Lung (tissue), 12 donors: ENCODE results near the gene TLE3. TPM values are rescaled to one million over a fixed set of nuclear protein-coding genes. Genes with fewer than 3 reads are reported as not detected.

Experiments
- ATAC-seq: fragments of 200-7000 bp; cut with Tn5 transposase; one replicate; pipeline ENCODE4 v1.9.1; 2020; ENCODE audit warnings: moderate number of reproducible peaks; ENCODE audit not compliant: insufficient read depth, low FRiP score
- DNase-seq, 3 donors: peaks; one replicate each; pipeline ENCODE4 v3.0.0-alpha.2; 2013 to 2017
- H3K27ac ChIP-seq, 2 donors: one replicate each; pipeline ENCODE4 v1.5.1; 2013; ENCODE audit warnings: mild to moderate bottlenecking in 2 of 2, moderate library complexity in 2 of 2, control low read depth in 1 of 2, inconsistent platforms in 1 of 2, low read depth in 1 of 2, low read length in 1 of 2
- H3K27me3 ChIP-seq, 3 donors: one replicate each; pipeline ENCODE4 v1.5.1; 2013; ENCODE audit warnings: low read length in 2 of 3; ENCODE audit not compliant: control insufficient read depth in 3 of 3, insufficient read depth in 3 of 3
- H3K36me3 ChIP-seq, 4 donors: one replicate each; pipeline ENCODE4 v1.5.1; 2013; ENCODE audit warnings: low read length in 4 of 4, mild to moderate bottlenecking in 1 of 4, moderate library complexity in 1 of 4; ENCODE audit not compliant: control insufficient read depth in 4 of 4, insufficient read depth in 4 of 4
- H3K4me1 ChIP-seq, 5 donors: one replicate each; pipeline ENCODE4 v1.5.1; 2013; ENCODE audit warnings: low read length in 5 of 5, mild to moderate bottlenecking in 2 of 5, moderate library complexity in 1 of 5; ENCODE audit not compliant: control insufficient read depth in 5 of 5, insufficient read depth in 5 of 5
- H3K4me3 ChIP-seq: one replicate; pipeline ENCODE4 v1.5.1; 2013; ENCODE audit warnings: mild to moderate bottlenecking, control low read depth, moderate library complexity
- H3K9ac ChIP-seq, 2 donors: one replicate each; pipeline ENCODE4 v1.5.1; 2013; ENCODE audit warnings: low read length in 2 of 2, control low read depth in 1 of 2; ENCODE audit not compliant: insufficient read depth in 1 of 2
- H3K9me3 ChIP-seq, 4 donors: one replicate each; pipeline ENCODE4 v1.5.1; 2013; ENCODE audit warnings: low read length in 3 of 4, mild to moderate bottlenecking in 1 of 4, moderate library complexity in 1 of 4; ENCODE audit not compliant: control insufficient read depth in 4 of 4, insufficient read depth in 3 of 4
- WGBS, 2 donors: extraction: QIAGEN DNeasy Blood & Tissue Kit; methylation state at CpG; one replicate each; pipeline ENCODE4 v1.1.7; 2013; 5-methylcytosine and 5-hydroxymethylcytosine counted together
- polyA plus RNA-seq, 2 donors: library from polyadenylated mRNA; stranded (reverse); fragments of 200-250 nt; gene quantifications; one replicate each; pipeline ENCODE4 v1.2.1, GENCODE V29; 2013
- total RNA-seq, 2 donors: library from RNA; depleted of rRNA in 1 of 2; stranded (reverse); fragments of >200 nt in 1 of 2; gene quantifications; one replicate each; pipeline ENCODE4 v1.2.1, GENCODE V29; 2014 to 2021
- TF ChIP-seq, protein P1 (sequence below): IDR thresholded peaks from 2 replicates; pipeline ENCODE4 v1.5.1; 2012; ENCODE audit warnings: mild to moderate bottlenecking; ENCODE audit errors: control extremely low read depth, extremely low read depth
- donor health status: control.
- donor health status: control.
- donor health status: Bipolar disorder and iron deficiency.
- donor health status: healthy.
- donor health status: DM: yes; HTN: yes; CAD: no.

TLE3 gene
- total and polyA plus RNA-seq, 4 donors = 22.7 to 77.3 (median 73.3) TPM

DNA sequence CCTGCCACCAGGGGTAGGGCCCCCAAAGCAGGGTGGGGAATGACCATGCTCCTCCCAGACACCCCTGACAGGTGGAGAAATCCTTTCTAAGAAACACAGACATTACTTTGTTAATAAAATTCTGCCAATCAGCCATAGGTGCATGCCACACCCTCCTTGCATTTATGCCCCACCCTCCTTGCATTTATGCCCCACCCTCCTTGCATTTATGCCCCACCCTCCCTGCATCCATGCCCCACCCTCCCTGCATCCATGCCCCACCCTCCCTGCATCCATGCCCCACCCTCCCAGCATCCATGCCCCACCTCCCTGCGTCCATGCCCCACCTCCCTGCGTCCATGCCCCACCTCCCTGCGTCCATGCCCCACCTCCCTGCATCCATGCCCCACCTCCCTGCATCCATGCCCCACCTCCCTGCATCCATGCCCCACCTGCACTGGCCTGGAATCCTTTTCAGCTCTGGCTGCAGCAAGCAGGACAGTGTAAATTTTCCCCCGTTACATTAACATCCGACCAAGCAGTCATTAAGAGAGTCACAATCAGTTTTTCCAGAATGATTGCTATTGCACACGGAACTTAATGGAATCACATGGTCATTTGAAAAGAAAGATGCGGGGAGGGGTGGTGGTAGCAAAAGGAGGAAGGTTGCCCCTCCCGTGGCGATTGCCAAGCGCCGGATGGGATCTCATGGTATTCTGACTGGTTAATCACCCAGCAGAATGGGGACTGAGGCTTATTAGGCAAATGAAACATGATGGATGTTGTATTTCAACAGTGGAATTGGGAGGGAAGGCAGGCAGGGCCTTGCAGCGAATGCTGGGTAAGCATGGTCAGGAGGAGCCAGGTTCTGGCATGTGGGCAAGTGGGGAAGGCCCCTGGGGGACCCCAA lies 91.2 kb downstream of the TLE3 start:
- DNase-seq (no peak), ATAC-seq (no peak)
- Histone ChIP-seq H3K4me1 (no peaks in the 10 kb centered on the region), H3K36me3 (no peaks in the 10 kb centered on the region), H3K27me3 (peaks cover 0 to 2% (median 0%) of the 10 kb centered on the region in 3 donors), H3K27ac (no peak overlapping the region), H3K9ac (no peak overlapping the region), H3K9me3 (peaks cover 0 to 11% (median 4%) of the 10 kb centered on the region in 4 donors), H3K4me3 (no peak overlapping the region)
- 90% methylated on average over 12 of the region's 12 CpGs for WGBS, 2 donors
- TF ChIP-seq, protein P1, sequence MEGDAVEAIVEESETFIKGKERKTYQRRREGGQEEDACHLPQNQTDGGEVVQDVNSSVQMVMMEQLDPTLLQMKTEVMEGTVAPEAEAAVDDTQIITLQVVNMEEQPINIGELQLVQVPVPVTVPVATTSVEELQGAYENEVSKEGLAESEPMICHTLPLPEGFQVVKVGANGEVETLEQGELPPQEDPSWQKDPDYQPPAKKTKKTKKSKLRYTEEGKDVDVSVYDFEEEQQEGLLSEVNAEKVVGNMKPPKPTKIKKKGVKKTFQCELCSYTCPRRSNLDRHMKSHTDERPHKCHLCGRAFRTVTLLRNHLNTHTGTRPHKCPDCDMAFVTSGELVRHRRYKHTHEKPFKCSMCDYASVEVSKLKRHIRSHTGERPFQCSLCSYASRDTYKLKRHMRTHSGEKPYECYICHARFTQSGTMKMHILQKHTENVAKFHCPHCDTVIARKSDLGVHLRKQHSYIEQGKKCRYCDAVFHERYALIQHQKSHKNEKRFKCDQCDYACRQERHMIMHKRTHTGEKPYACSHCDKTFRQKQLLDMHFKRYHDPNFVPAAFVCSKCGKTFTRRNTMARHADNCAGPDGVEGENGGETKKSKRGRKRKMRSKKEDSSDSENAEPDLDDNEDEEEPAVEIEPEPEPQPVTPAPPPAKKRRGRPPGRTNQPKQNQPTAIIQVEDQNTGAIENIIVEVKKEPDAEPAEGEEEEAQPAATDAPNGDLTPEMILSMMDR = no peak

DNA sequence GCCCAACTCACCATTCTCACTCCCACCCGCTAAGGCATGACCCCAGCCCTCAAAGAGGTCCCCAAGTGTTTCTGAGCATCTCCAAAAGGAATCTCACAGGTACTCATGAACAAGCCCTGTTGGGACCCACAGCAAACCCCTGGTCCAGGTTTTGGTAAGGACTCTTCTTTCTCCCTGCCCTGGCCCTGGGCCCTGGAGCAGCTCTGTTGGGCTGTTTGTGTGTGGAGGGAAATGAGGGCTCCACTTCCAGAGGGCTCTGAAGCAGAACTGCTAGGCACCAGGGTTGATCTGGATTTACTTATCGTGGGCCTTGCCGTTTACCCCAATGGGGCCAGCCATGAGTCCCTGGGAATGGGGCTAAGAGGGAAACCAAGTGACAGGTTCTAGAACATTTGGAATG lies 92.9 kb downstream of the TLE3 start:
- no peaks in the 10 kb centered on the region for H3K36me3 ChIP-seq
- H3K9ac ChIP-seq = no peak overlapping the region
- H3K4me1 ChIP-seq = no peaks in the 10 kb centered on the region
- peaks cover 0 to 2% (median 0%) of the 10 kb centered on the region in 3 donors for H3K27me3 ChIP-seq
- TF ChIP-seq, protein P1 = no peak
- peaks cover 0 to 11% (median 4%) of the 10 kb centered on the region in 4 donors for H3K9me3 ChIP-seq
- H3K4me3 ChIP-seq = no peak overlapping the region
- ATAC-seq (no peak), DNase-seq (no peak)
- 94 to 98% methylated on average over 3 of the region's 3 CpGs for WGBS, 2 donors
- H3K27ac ChIP-seq = no peak overlapping the region

DNA sequence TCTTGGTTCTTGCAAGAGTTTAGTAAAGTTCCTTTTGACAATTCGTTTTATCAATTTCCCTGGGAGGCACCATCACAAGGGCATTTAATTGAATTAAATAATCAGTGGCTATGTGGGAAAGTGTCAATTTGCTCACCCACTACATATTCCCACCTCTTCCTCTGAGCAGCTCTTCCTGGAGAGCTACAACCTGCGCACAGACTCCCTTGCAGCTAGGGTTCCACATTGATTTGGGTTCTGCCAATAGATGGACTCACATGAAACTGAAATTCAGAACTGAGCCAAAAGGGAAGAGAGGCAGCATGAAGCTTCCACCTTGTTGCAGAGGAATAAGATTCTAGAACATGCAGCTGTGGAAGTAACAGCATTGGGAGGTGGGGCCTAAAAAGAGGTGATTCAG lies 94.8 kb downstream of the TLE3 start:
- no peak overlapping the region for H3K4me3 ChIP-seq
- H3K27me3 ChIP-seq = peaks cover 0 to 2% (median 0%) of the 10 kb centered on the region in 3 donors
- WGBS, 2 donors = 91 to 95% methylated on average over 2 of the region's 2 CpGs
- ATAC-seq (no peak), DNase-seq (no peak)
- TF ChIP-seq, protein P1 = no peak
- no peaks in the 10 kb centered on the region for H3K36me3 ChIP-seq
- H3K9ac ChIP-seq = no peak overlapping the region
- H3K27ac ChIP-seq = no peak overlapping the region
- H3K9me3 ChIP-seq = peaks cover 0 to 11% (median 4%) of the 10 kb centered on the region in 4 donors
- H3K4me1 ChIP-seq = peaks cover 0 to 4% (median 0%) of the 10 kb centered on the region in 5 donors
